D721Med (cell line): ENCODE data around the gene RIMBP2.

Experiments used
- DNase-seq: peaks from one replicate; pipeline ENCODE4 v3.0.0; 2011; ENCODE audit warnings: low spot score; ENCODE audit not compliant: insufficient read length
- FAIRE-seq: peaks from 2 replicates; lab custom pipeline; 2011; peaks lifted over from hg19 to GRCh38; lab: Jason Lieb, UNC
- CTCF ChIP-seq: IDR thresholded peaks from 2 replicates; pipeline ENCODE4 v1.5.1; 2012; ENCODE audit warnings: mild to moderate bottlenecking, control low read depth; ENCODE audit not compliant: insufficient read depth; ENCODE audit errors: missing control alignments

RIMBP2 gene

GRCh38 chr12:130419116-130419515 is 297.0 kb downstream of the RIMBP2 start:
- no peak for DNase-seq
- no peak for FAIRE-seq
- TF ChIP-seq CTCF = no peak

- no peak for DNase-seq
- no peak for TF ChIP-seq CTCF
- no peak for FAIRE-seq
These were observed 297.8 kb downstream of the RIMBP2 start for GRCh38 chr12:130418251-130418650.

GRCh38 chr12:130414381-130414780 is 301.7 kb downstream of the RIMBP2 start:
- FAIRE-seq (no peak), DNase-seq (no peak)
- no peak for TF ChIP-seq CTCF

- DNase-seq (no peak), FAIRE-seq (no peak)
- no peak for TF ChIP-seq CTCF
These were observed 302.2 kb downstream of the RIMBP2 start for GRCh38 chr12:130413909-130414308.

GRCh38 chr12:130412384-130412783 is 303.7 kb downstream of the RIMBP2 start:
- FAIRE-seq = no peak
- TF ChIP-seq CTCF = no peak
- DNase-seq = no peak

- TF ChIP-seq CTCF = no peak
- no peak for DNase-seq
- no peak for FAIRE-seq
These were observed 310.8 kb downstream of the RIMBP2 start for GRCh38 chr12:130405332-130405731.

- FAIRE-seq (no peak), DNase-seq (no peak)
These were observed 314.4 kb downstream of the RIMBP2 start for GRCh38 chr12:130401703-130402102.

More at GRCh38 chr12:130401703-130402102, 314.4 kb downstream of the RIMBP2 start:
- peak; percentile 20 for TF ChIP-seq CTCF
